Transverse colon (tissue), 3 donors: ENCODE measurements around the gene SHMT1.

Source experiments
- POLR2A ChIP-seq: fragments of 450-650 bp; IDR thresholded peaks from one replicate; pipeline ENCODE4 v1.6.1; 2016; ENCODE audit warnings: antibody characterized with exemption, mild to moderate bottlenecking, moderate library complexity
- TF ChIP-seq, protein P1 (sequence below), 5 experiments: fragments of 200-600 bp in 3 of 5; fragments of 450-650 bp in 2 of 5; sonication (generic) in 3 of 5; IDR thresholded peaks; 1 replicate in 2 of 5; 2 replicates in 3 of 5; pipeline ENCODE4 v1.5.1; 2016 to 2017; ENCODE audit warnings: antibody characterized with exemption in 5 of 5, inconsistent platforms in 3 of 5, mild to moderate bottlenecking in 2 of 5, moderate library complexity in 1 of 5

DNA sequence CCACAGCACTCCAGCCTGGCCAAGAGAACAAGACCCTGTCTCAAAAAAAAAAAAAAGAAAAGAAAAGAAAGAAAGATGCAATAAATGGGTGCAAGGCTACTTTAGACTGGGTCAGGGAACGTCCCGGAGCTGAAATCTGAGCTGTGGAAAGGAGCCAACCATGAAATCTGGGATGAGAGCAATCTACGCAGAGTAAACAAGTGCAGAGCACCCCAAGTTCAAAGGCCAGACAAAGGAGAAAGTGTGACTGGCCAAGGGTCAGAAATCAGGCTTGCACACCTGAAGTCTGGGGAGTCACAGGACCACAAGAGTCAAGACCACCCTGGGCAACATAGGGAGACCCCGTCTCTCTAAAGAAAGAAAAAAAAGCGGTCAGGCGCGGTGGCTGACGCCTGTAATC, 2.8 kb downstream of the SHMT1 start:
- TF ChIP-seq POLR2A, result no peak
- TF ChIP-seq, protein P1, sequence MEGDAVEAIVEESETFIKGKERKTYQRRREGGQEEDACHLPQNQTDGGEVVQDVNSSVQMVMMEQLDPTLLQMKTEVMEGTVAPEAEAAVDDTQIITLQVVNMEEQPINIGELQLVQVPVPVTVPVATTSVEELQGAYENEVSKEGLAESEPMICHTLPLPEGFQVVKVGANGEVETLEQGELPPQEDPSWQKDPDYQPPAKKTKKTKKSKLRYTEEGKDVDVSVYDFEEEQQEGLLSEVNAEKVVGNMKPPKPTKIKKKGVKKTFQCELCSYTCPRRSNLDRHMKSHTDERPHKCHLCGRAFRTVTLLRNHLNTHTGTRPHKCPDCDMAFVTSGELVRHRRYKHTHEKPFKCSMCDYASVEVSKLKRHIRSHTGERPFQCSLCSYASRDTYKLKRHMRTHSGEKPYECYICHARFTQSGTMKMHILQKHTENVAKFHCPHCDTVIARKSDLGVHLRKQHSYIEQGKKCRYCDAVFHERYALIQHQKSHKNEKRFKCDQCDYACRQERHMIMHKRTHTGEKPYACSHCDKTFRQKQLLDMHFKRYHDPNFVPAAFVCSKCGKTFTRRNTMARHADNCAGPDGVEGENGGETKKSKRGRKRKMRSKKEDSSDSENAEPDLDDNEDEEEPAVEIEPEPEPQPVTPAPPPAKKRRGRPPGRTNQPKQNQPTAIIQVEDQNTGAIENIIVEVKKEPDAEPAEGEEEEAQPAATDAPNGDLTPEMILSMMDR (IDR thresholded peaks at IDR 0.05), result no peak
